Liver (tissue), 9 donors: ENCODE measurements around the gene L3MBTL1. TPM values are rescaled to one million over a fixed set of nuclear protein-coding genes. Genes with fewer than 3 reads are reported as not detected.

ENCODE experiments used
- DNase-seq: peaks from one replicate; pipeline ENCODE4 v3.0.0-alpha.2; 2017; ENCODE audit warnings: low spot score
- H3K27ac ChIP-seq, 2 donors: one replicate each; pipeline ENCODE4 v1.7.0; 2013; ENCODE audit warnings: inconsistent platforms in 2 of 2, low read length in 2 of 2, control low read depth in 1 of 2, low read depth in 1 of 2, mild to moderate bottlenecking in 1 of 2
- H3K27me3 ChIP-seq, 4 donors: one replicate each; pipeline versions ENCODE4 v1.6.1 to v1.7.0; 2013; ENCODE audit warnings: low read length in 3 of 4, inconsistent platforms in 1 of 4, mild to moderate bottlenecking in 1 of 4, moderate library complexity in 1 of 4; ENCODE audit not compliant: control insufficient read depth in 4 of 4, insufficient read depth in 4 of 4
- H3K36me3 ChIP-seq, 4 donors: one replicate each; pipeline versions ENCODE4 v1.6.1 to v1.7.0; 2013; ENCODE audit warnings: low read length in 3 of 4, mild to moderate bottlenecking in 3 of 4, low read depth in 1 of 4, moderate library complexity in 1 of 4; ENCODE audit not compliant: control insufficient read depth in 4 of 4, insufficient read depth in 3 of 4
- H3K4me1 ChIP-seq, 4 donors: one replicate each; pipeline versions ENCODE4 v1.6.1 to v1.7.0; 2013; ENCODE audit warnings: low read length in 3 of 4, mild to moderate bottlenecking in 3 of 4, moderate library complexity in 1 of 4; ENCODE audit not compliant: control insufficient read depth in 4 of 4, insufficient read depth in 4 of 4
- H3K4me3 ChIP-seq, 3 donors: one replicate each; pipeline versions ENCODE4 v1.6.1 to v1.7.0; 2013; ENCODE audit warnings: low read length in 3 of 3, control low read depth in 1 of 3, low read depth in 1 of 3, mild to moderate bottlenecking in 1 of 3
- H3K9ac ChIP-seq, 2 donors: one replicate each; pipeline ENCODE4 v1.7.0; 2013; ENCODE audit warnings: low read length in 2 of 2, mild to moderate bottlenecking in 2 of 2, moderate library complexity in 2 of 2, control low read depth in 1 of 2, low read depth in 1 of 2
- H3K9me3 ChIP-seq, 4 donors: one replicate each; pipeline versions ENCODE4 v1.6.1 to v1.7.0; 2013; ENCODE audit warnings: low read length in 3 of 4; ENCODE audit not compliant: control insufficient read depth in 4 of 4
- ATF3 ChIP-seq: IDR thresholded peaks from 2 replicates; pipeline ENCODE4 v1.6.1; 2016; ENCODE audit warnings: antibody characterized with exemption
- CTCF ChIP-seq: fragments of 150-350 bp; IDR thresholded peaks from 2 replicates; pipeline ENCODE4 v1.5.1; 2017; ENCODE audit warnings: improper control_type of control experiment, low read depth, low read length; ENCODE audit not compliant: missing input control
- FOXA1 ChIP-seq: IDR thresholded peaks from 2 replicates; pipeline ENCODE4 v1.6.1; 2016; ENCODE audit warnings: antibody characterized with exemption
- FOXA2 ChIP-seq: IDR thresholded peaks from 2 replicates; pipeline ENCODE4 v1.6.1; 2016; ENCODE audit warnings: antibody characterized with exemption
- GABPA ChIP-seq, 2 donors: IDR thresholded peaks in 1 of 2; conservative IDR thresholded peaks in 1 of 2; 2 replicates each; pipeline ENCODE4 v1.6.1; 2016; ENCODE audit warnings: antibody characterized with exemption in 2 of 2, mild to moderate bottlenecking in 1 of 2, moderate library complexity in 1 of 2
- HNF4A ChIP-seq, 2 donors: conservative IDR thresholded peaks; 2 replicates each; pipeline ENCODE4 v1.6.1; 2016; ENCODE audit warnings: antibody characterized with exemption in 2 of 2, mild to moderate bottlenecking in 2 of 2
- HNF4G ChIP-seq: IDR thresholded peaks from 2 replicates; pipeline ENCODE4 v1.6.1; 2016; ENCODE audit warnings: antibody characterized with exemption
- MAX ChIP-seq: IDR thresholded peaks from 2 replicates; pipeline ENCODE4 v1.6.1; 2016; ENCODE audit warnings: antibody characterized with exemption
- NR2F2 ChIP-seq: IDR thresholded peaks from 2 replicates; pipeline ENCODE4 v1.6.1; 2016; ENCODE audit warnings: antibody characterized with exemption
- RAD21 ChIP-seq, 2 donors: IDR thresholded peaks; 2 replicates each; pipeline ENCODE4 v1.6.1; 2016; ENCODE audit warnings: antibody characterized with exemption in 2 of 2, mild to moderate bottlenecking in 2 of 2
- RXRA ChIP-seq, 2 donors: IDR thresholded peaks; 2 replicates each; pipeline ENCODE4 v1.6.1; 2017 to 2018; ENCODE audit warnings: antibody characterized with exemption in 2 of 2, mild to moderate bottlenecking in 1 of 2
- SP1 ChIP-seq: IDR thresholded peaks from 2 replicates; pipeline ENCODE4 v1.6.1; 2018; ENCODE audit warnings: antibody characterized with exemption, mild to moderate bottlenecking
- TAF1 ChIP-seq: conservative IDR thresholded peaks from 2 replicates; pipeline ENCODE4 v1.6.1; 2016; ENCODE audit warnings: antibody characterized with exemption, mild to moderate bottlenecking
- YY1 ChIP-seq: IDR thresholded peaks from 2 replicates; pipeline ENCODE4 v1.6.1; 2016; ENCODE audit warnings: antibody characterized with exemption, mild to moderate bottlenecking
- WGBS: extraction: QIAGEN DNeasy Blood & Tissue Kit; methylation state at CpG from one replicate; pipeline ENCODE4 v1.1.7; 2013; 5-methylcytosine and 5-hydroxymethylcytosine counted together
- polyA plus RNA-seq, 2 donors: library from polyadenylated mRNA; stranded (reverse) in 1 of 2; unstranded in 1 of 2; fragments of 200-250 nt in 1 of 2; fragments of >200 nt in 1 of 2; fragmentation: Nextera tagmentation in 1 of 2; extraction: Ambion mirVana in 1 of 2; gene quantifications; one replicate each; pipeline versions ENCODE4 v1.2.1 to v1.2.3, GENCODE V29; 2013 to 2015
- total RNA-seq, 2 donors: library from RNA; depleted of rRNA; stranded (reverse); fragments of >200 nt; gene quantifications; one replicate each; pipeline ENCODE4 v1.2.3, GENCODE V29; 2014
- TF ChIP-seq, protein P1 (sequence below): IDR thresholded peaks from 2 replicates; pipeline ENCODE4 v1.6.1; 2016; ENCODE audit warnings: antibody characterized with exemption
- donor health status: healthy.
- donor health status: healthy.
- donor health status: healthy.
- donor health status: healthy.
- donor health status: healthy.

The L3MBTL1 gene
- total and polyA plus RNA-seq, 4 donors = 0.45 to 5.6 (median 2.0) TPM

- no peak for DNase-seq
- Histone ChIP-seq H3K27me3 (no peaks in the 10 kb centered on the region), H3K9me3 (no peaks in the 10 kb centered on the region), H3K27ac (no peak overlapping the region), H3K36me3 (peaks cover 8 to 66% (median 54%) of the 10 kb centered on the region in 4 donors), H3K9ac (no peak overlapping the region), H3K4me1 (peaks cover 7 to 30% (median 12%) of the 10 kb centered on the region in 4 donors), H3K4me3 (no peak overlapping the region)
- TF ChIP-seq, protein P1, sequence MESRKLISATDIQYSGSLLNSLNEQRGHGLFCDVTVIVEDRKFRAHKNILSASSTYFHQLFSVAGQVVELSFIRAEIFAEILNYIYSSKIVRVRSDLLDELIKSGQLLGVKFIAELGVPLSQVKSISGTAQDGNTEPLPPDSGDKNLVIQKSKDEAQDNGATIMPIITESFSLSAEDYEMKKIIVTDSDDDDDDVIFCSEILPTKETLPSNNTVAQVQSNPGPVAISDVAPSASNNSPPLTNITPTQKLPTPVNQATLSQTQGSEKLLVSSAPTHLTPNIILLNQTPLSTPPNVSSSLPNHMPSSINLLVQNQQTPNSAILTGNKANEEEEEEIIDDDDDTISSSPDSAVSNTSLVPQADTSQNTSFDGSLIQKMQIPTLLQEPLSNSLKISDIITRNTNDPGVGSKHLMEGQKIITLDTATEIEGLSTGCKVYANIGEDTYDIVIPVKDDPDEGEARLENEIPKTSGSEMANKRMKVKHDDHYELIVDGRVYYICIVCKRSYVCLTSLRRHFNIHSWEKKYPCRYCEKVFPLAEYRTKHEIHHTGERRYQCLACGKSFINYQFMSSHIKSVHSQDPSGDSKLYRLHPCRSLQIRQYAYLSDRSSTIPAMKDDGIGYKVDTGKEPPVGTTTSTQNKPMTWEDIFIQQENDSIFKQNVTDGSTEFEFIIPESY = no peak
- TF ChIP-seq FOXA2 (no peak), GABPA (IDR thresholded peaks at IDR 0.05 in 1 of 2, conservative IDR thresholded peaks at IDR 0.05 in 1 of 2) (no peak), RXRA (IDR thresholded peaks at IDR 0.05) (no peak)
- 89% methylated on average over 9 of the region's 9 CpGs for WGBS
These were observed 43.2 kb upstream of the L3MBTL1 start for GRCh38 chr20:43464219-43464790.

DNA sequence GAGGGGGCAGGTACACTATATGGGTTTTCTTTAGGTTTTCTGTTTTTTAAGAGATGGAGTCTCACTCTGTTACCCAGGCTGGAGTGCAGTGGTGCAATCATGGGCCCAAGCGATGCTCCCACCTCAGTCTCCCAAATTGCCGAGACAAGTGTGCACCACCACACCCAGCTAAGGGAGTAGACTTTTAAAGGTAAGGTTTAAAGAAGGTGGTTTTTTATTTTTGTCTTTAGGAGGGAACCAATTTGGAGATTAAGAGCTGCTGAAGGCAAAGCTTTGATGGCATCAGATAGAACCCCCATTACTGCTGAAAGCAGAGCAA is 41.9 kb upstream of the L3MBTL1 start:
- Histone ChIP-seq H3K4me3 (no peak overlapping the region), H3K36me3 (peaks cover 8 to 56% (median 46%) of the 10 kb centered on the region in 4 donors), H3K9ac (no peak overlapping the region), H3K9me3 (no peaks in the 10 kb centered on the region), H3K27ac (no peak overlapping the region), H3K4me1 (peaks cover 0 to 18% (median 6%) of the 10 kb centered on the region in 4 donors), H3K27me3 (no peaks in the 10 kb centered on the region)
- WGBS = 97% methylated on average over 2 of the region's 2 CpGs
- DNase-seq = no peak
- TF ChIP-seq CTCF (no peak), ATF3 (no peak), FOXA2 (no peak), FOXA1 (no peak), HNF4G (no peak), TAF1 (no peak), GABPA (IDR thresholded peaks at IDR 0.05 in 1 of 2, conservative IDR thresholded peaks at IDR 0.05 in 1 of 2) (no peak), YY1 (no peak), HNF4A (conservative IDR thresholded peaks at IDR 0.05) (no peak), RAD21 (IDR thresholded peaks at IDR 0.05) (no peak), SP1 (no peak), MAX (no peak), NR2F2 (no peak)

DNA sequence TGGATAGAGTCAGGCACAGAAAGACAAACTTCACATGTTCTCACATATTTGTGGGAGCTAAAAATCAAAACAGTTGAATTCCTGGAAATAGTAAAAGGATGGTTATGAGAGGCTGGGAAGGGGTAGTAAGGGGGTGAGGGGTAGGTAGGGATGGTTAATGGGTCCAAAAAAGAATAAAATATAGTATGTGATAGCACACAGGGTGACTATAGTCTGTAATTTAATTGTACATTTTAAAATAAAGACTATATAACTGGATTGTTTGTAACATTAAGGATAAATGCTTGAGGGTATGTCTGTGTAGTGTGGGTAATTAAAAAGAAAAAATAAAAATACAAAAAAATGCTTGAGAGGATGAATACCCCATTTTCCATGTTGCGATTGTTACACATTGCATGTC is 39.9 kb upstream of the L3MBTL1 start:
- no peaks in the 10 kb centered on the region for H3K9me3 ChIP-seq
- H3K36me3 ChIP-seq = peaks cover 10 to 41% (median 31%) of the 10 kb centered on the region in 4 donors
- no peak for TF ChIP-seq CTCF
- TF ChIP-seq GABPA (IDR thresholded peaks at IDR 0.05 in 1 of 2, conservative IDR thresholded peaks at IDR 0.05 in 1 of 2) = no peak
- TF ChIP-seq MAX = no peak
- H3K27me3 ChIP-seq = no peaks in the 10 kb centered on the region
- DNase-seq = no peak
- H3K27ac ChIP-seq = no peak overlapping the region
- H3K4me3 ChIP-seq = no peak overlapping the region
- H3K9ac ChIP-seq = no peak overlapping the region
- H3K4me1 ChIP-seq = peaks cover 0 to 7% (median 3%) of the 10 kb centered on the region in 4 donors
- 100% methylated on average over 1 of the region's 1 CpG for WGBS
